ENCODE results near the gene CBR3.
"Not testable (repeated sequence)": the region's sequence is repeated elsewhere in the genome, so short reads cannot be mapped to it uniquely, and the experiment has no call there.

The CBR3 gene

GRCh38 chr21:36134803-36135390, at the start of gene CBR3:
Gene CBR3 (plus strand): TSS chr21:36135079. CDS start chr21:36135193, 114 bp downstream.
- DNase-seq (ENCODE audit: low read depth in 2 of 2): peak in 1 of 2 donors; percentile 61

- no peak for DNase-seq (ENCODE audit: low read depth in 2 of 2)
Observed at GRCh38 chr21:36087362-36088138, 47.3 kb upstream of the CBR3 start.

GRCh38 chr21:36089946-36090345, 44.9 kb upstream of the CBR3 start:
- DNase-seq (ENCODE audit: low read depth in 2 of 2): no peak

- no peak for DNase-seq (ENCODE audit: low read depth in 2 of 2)
Observed at GRCh38 chr21:36092681-36093080, 42.2 kb upstream of the CBR3 start.

- DNase-seq (ENCODE audit: low read depth in 2 of 2): no peak
Observed at GRCh38 chr21:36093512-36093911, 41.4 kb upstream of the CBR3 start.

DNA sequence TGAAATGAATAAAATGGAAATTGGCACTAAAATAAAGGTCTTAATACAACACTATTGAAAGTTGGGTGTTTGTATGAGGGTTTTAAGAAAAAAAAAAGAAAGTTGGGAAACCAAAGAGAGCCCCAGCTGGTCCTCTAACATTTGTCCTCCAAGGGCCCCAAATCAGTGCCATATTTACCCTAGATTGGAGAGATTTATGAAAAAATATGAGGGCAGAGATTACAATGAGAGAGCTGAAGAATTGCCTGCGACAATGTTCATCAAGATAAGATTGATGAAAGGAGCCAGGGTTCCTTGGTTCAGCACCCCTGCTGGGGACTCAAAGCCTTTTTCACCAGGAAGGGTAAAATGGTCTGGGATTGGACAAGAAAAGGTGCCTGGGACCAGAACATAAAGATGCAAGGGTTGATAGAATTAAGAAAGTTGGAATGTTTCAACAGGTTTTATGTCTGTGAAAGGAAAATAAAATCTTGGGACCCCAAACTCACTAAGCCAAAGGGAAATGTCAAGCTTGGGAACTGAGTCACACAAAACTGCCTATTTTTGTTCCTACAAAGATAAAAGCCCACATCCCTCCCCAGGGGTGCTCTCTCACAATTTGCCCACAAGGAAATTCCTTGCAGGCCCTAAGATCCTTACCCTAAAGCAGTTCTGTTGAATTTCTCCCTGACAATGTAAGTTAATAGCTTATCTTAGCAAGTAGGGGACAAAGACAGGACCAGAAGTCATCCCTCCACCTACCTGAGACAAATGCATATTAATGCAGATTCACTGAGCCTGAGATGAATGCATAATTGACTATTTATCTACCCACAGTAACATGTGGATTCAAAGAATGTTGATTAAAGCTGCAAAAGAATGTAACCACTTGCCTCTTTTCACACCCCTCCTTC, 38.2 kb upstream of the CBR3 start:
- no peak for DNase-seq (ENCODE audit: low read depth in 2 of 2)

- DNase-seq (ENCODE audit: low read depth in 2 of 2): no peak
Observed at GRCh38 chr21:36097427-36098181, 37.3 kb upstream of the CBR3 start.

DNA sequence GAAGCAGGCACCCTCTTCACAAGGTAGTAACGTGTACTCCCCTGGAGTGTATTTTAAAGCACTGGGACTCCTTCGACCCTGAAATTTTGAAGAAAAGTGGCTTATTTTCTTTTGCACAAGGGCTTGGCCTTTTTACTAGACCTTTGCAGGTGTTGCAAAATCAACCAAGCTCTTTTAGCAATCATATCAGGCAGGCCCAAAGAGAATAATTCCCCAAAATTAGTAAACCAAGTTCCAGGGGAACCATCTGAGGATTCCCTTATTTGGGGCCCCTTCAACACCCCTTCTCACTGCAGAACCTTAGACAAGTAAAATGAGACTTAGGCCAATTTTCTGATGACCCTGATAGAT, 36.7 kb upstream of the CBR3 start:
- no peak for DNase-seq (ENCODE audit: low read depth in 2 of 2)

GRCh38 chr21:36099000-36099399, 35.9 kb upstream of the CBR3 start:
- DNase-seq (ENCODE audit: low read depth in 2 of 2): no peak

DNA sequence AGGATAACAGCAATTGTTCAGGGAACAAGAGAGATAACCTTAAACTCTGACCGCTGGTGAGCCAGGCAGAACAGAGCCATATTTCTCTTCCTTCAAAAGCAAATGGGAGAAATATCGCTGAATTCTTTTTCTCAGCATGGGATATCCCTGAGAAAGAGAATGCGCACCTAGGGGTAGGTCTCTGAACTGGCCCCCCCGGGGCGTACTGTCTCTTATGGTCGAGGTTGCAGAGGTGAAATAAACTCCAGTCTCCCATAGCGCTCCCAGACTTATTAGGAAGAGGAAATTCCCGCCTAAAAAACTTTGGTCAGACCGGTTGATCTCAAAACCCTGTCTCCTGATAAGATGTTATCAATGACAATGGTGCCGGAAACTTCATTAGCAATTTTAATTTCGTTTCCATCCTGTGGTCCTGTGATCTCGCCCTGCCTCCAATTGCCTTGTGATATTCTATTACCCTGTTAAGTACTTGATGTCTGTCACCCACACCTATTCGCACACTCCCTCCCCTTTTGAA, 35.1 kb upstream of the CBR3 start:
- DNase-seq (ENCODE audit: low read depth in 2 of 2): not testable (repeated sequence)

DNA sequence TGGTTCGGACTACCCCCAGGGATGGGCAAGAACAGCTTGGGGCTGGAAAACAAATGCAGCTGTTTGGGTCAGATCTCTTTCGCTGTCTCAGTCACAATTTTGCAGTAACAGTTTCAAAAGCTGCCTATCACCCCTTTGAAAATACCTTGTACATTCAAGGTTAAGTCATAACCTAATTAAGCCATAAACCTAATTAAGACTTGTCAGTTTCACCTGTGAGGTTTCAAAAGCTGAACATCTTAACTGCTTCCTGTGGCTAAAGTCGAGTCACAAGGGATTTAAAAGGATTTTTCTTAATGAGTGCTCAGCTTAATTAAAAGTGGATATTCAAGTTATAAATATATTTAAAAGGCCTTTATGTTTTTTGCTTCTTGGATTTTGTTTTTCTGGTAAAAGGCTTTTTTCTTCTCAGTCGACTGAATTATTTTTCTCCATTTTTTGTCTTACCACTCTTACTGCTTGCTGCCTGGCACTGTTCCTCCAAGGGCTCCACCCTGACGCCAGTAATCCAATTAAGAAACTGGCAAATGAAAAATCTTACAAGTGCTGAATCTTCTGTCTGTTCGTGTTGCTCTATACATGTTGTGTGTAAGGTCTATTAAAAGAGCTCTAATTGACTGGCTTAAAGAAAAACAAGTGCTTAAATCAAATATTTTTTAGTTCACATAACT, 33.8 kb upstream of the CBR3 start:
- no peak for DNase-seq (ENCODE audit: low read depth in 2 of 2)

GRCh38 chr21:36103434-36103833, 31.4 kb upstream of the CBR3 start:
- DNase-seq (ENCODE audit: low read depth in 2 of 2): no peak

- DNase-seq (ENCODE audit: low read depth in 2 of 2): peak; percentile 24 to 39
Observed at GRCh38 chr21:36104317-36105300, 30.3 kb upstream of the CBR3 start.

- no peak for DNase-seq (ENCODE audit: low read depth in 2 of 2)
Observed at GRCh38 chr21:36105327-36105842, 29.5 kb upstream of the CBR3 start.

GRCh38 chr21:36109868-36110267, 25.0 kb upstream of the CBR3 start:
- DNase-seq (ENCODE audit: low read depth in 2 of 2): no peak

DNA sequence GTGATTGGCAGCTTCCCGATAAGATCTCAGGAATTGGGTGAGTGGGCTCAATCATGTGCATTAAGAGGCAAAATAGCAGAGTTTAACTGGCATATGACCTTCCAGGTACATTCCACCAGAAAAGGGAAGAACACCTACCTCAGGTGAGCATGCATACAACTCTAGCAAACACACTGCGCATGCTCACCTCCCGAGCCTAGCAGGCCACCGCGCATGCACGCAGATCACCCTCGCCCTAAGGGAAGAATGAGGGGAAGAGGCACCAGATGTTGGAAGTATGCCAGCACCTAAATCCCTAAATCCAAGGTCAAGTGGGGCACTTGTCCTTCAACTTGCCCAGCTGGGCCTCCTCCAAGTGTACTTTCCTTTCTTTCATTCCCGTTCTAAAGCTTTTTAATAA, 23.6 kb upstream of the CBR3 start:
- DNase-seq (ENCODE audit: low read depth in 2 of 2): no peak

GRCh38 chr21:36113647-36114428, 21.0 kb upstream of the CBR3 start:
- DNase-seq (ENCODE audit: low read depth in 2 of 2): peak in 1 of 2 donors; percentile 8

DNA sequence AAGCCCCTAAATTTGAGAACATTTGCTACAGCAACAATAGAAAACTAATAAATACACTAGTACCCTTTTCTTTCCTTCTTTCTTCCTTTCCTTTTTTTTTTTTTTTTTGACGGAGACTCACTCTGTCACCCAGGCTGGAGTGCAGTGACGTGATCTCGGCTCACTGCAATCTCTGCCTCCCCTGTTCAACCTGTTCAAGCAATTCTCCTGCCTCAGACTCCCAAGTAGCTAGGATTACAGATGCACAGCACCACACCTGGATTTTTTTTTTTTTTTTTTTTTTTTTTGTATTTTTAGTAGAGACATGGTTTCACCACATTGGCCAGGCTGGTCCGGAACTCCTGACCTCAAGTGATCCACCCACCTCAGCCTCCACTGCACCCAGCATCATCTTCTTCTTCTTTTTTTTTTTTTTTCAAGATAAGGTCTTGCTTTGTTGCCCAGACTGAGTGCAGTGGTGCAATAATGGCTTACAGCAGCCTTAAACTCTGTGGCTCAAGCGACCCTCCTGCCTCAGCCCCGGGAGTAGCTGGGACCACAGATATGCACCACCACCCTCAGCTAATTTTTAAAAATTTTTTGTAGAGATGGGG, 19.6 kb upstream of the CBR3 start:
- DNase-seq (ENCODE audit: low read depth in 2 of 2): no peak
